ENCODE results near the gene PHAF1. TPM values are rescaled to one million over a fixed set of nuclear protein-coding genes. Genes with fewer than 3 reads are reported as not detected.

Gene PHAF1
- total and polyA plus RNA-seq, 2 donors (not counting 1 experiment from before 2014, with no cell fraction given) = 18.3 to 21.5 TPM

- TF ChIP-seq EZH2 (IDR thresholded peaks at IDR 0.05; ENCODE audit: low read length, missing control alignments) = no peak
- no peak for TF ChIP-seq CTCF (conservative IDR thresholded peaks at IDR 0.05 in 1 of 2, IDR thresholded peaks at IDR 0.05 in 1 of 2; ENCODE audit: low read depth in 1 of 2, low read length in 2 of 2)
- Histone ChIP-seq H2AFZ (ENCODE audit: low read length) (no peak overlapping the region), H3K9ac (ENCODE audit: insufficient read depth, low read length) (no peak overlapping the region), H3K4me2 (ENCODE audit: extremely low read depth, insufficient read depth, low read length) (no peak overlapping the region), H3K27me3 (ENCODE audit: control insufficient read depth, insufficient read depth, low read length) (no peaks in the 10 kb centered on the region), H3K4me3 (replicated peaks in 1 of 4; ENCODE audit: control extremely low read depth in 1 of 4, insufficient read depth in 1 of 4, low read depth in 3 of 4, low read length in 4 of 4) (no peak overlapping the region), H3K79me2 (ENCODE audit: control insufficient read depth, insufficient read depth, low read length) (peaks cover 5% of the 10 kb centered on the region), H4K20me1 (ENCODE audit: control insufficient read depth, extremely low read depth, insufficient read depth, low read length) (no peaks in the 10 kb centered on the region), H3K27ac (ENCODE audit: insufficient read depth, low read length) (no peak overlapping the region), H3K4me1 (ENCODE audit: control insufficient read depth, extremely low read depth, insufficient read depth, low read length) (peaks cover 8% of the 10 kb centered on the region), H3K36me3 (ENCODE audit: control insufficient read depth, insufficient read depth, low read length) (no peaks in the 10 kb centered on the region), H3K9me3 (ENCODE audit: control insufficient read depth, insufficient read depth, low read depth, low read length) (no peaks in the 10 kb centered on the region)
- DNase-seq (ENCODE audit: low read depth in 2 of 2) = no peak
These were observed 4.5 kb upstream of the PHAF1 start for GRCh38 chr16:67105246-67105645.

- H4K20me1 ChIP-seq (ENCODE audit: control insufficient read depth, extremely low read depth, insufficient read depth, low read length) = no peaks in the 10 kb centered on the region
- no peak overlapping the region for H3K9ac ChIP-seq (ENCODE audit: insufficient read depth, low read length)
- no peak overlapping the region for H3K4me3 ChIP-seq (replicated peaks in 1 of 4; ENCODE audit: control extremely low read depth in 1 of 4, insufficient read depth in 1 of 4, low read depth in 3 of 4, low read length in 4 of 4)
- H2AFZ ChIP-seq (ENCODE audit: low read length) = no peak overlapping the region
- H3K4me1 ChIP-seq (ENCODE audit: control insufficient read depth, extremely low read depth, insufficient read depth, low read length) = peaks cover 11% of the 10 kb centered on the region
- no peaks in the 10 kb centered on the region for H3K36me3 ChIP-seq (ENCODE audit: control insufficient read depth, insufficient read depth, low read length)
- no peaks in the 10 kb centered on the region for H3K27me3 ChIP-seq (ENCODE audit: control insufficient read depth, insufficient read depth, low read length)
- H3K27ac ChIP-seq (ENCODE audit: insufficient read depth, low read length) = no peak overlapping the region
- DNase-seq (ENCODE audit: low read depth in 2 of 2) = no peak
- H3K4me2 ChIP-seq (ENCODE audit: extremely low read depth, insufficient read depth, low read length) = no peak overlapping the region
- no peak for TF ChIP-seq CTCF (conservative IDR thresholded peaks at IDR 0.05 in 1 of 2, IDR thresholded peaks at IDR 0.05 in 1 of 2; ENCODE audit: low read depth in 1 of 2, low read length in 2 of 2)
- TF ChIP-seq EZH2 (IDR thresholded peaks at IDR 0.05; ENCODE audit: low read length, missing control alignments) = no peak
- no peaks in the 10 kb centered on the region for H3K9me3 ChIP-seq (ENCODE audit: control insufficient read depth, insufficient read depth, low read depth, low read length)
- peaks cover 11% of the 10 kb centered on the region for H3K79me2 ChIP-seq (ENCODE audit: control insufficient read depth, insufficient read depth, low read length)
These were observed 3.9 kb upstream of the PHAF1 start for GRCh38 chr16:67105881-67106280.

GRCh38 chr16:67108489-67108888, 1.3 kb upstream of the PHAF1 start:
- no peak overlapping the region for H3K4me3 ChIP-seq (replicated peaks in 1 of 4; ENCODE audit: control extremely low read depth in 1 of 4, insufficient read depth in 1 of 4, low read depth in 3 of 4, low read length in 4 of 4)

More at GRCh38 chr16:67108489-67108888, 1.3 kb upstream of the PHAF1 start:
- Histone ChIP-seq H3K79me2 (ENCODE audit: control insufficient read depth, insufficient read depth, low read length) (peaks cover 32% of the 10 kb centered on the region), H3K27ac (ENCODE audit: insufficient read depth, low read length) (no peak overlapping the region), H3K9me3 (ENCODE audit: control insufficient read depth, insufficient read depth, low read depth, low read length) (no peaks in the 10 kb centered on the region), H3K4me1 (ENCODE audit: control insufficient read depth, extremely low read depth, insufficient read depth, low read length) (peaks cover 10% of the 10 kb centered on the region), H4K20me1 (ENCODE audit: control insufficient read depth, extremely low read depth, insufficient read depth, low read length) (no peaks in the 10 kb centered on the region), H3K27me3 (ENCODE audit: control insufficient read depth, insufficient read depth, low read length) (no peaks in the 10 kb centered on the region), H3K9ac (ENCODE audit: insufficient read depth, low read length) (no peak overlapping the region), H3K36me3 (ENCODE audit: control insufficient read depth, insufficient read depth, low read length) (no peaks in the 10 kb centered on the region), H3K4me2 (ENCODE audit: extremely low read depth, insufficient read depth, low read length) (no peak overlapping the region), H2AFZ (ENCODE audit: low read length) (no peak overlapping the region)
- DNase-seq (ENCODE audit: low read depth in 2 of 2) = no peak
- no peak for TF ChIP-seq EZH2 (IDR thresholded peaks at IDR 0.05; ENCODE audit: low read length, missing control alignments)
- no peak for TF ChIP-seq CTCF (conservative IDR thresholded peaks at IDR 0.05 in 1 of 2, IDR thresholded peaks at IDR 0.05 in 1 of 2; ENCODE audit: low read depth in 1 of 2, low read length in 2 of 2)
